ENCODE data around the gene ROBO1.

Gene ROBO1

GRCh38 chr3:79041621-79042020, 726.2 kb downstream of the ROBO1 start:
- DNase-seq: no peak

- DNase-seq: no peak
Measured at GRCh38 chr3:79040701-79041100, 727.1 kb downstream of the ROBO1 start.

GRCh38 chr3:79040091-79040490, 727.7 kb downstream of the ROBO1 start:
- DNase-seq: no peak

- no peak for DNase-seq
Measured at GRCh38 chr3:79039192-79039591, 728.6 kb downstream of the ROBO1 start.

- no peak for DNase-seq
Measured at GRCh38 chr3:79038636-79039035, 729.2 kb downstream of the ROBO1 start.

GRCh38 chr3:79038057-79038456, 729.7 kb downstream of the ROBO1 start:
- no peak for DNase-seq

GRCh38 chr3:79032686-79033318, 735.0 kb downstream of the ROBO1 start:
- DNase-seq: peak; percentile 29 to 64

GRCh38 chr3:79030157-79030556, 737.6 kb downstream of the ROBO1 start:
- DNase-seq: no peak

- no peak for DNase-seq
Measured at GRCh38 chr3:79028916-79029315, 738.9 kb downstream of the ROBO1 start.

- no peak for DNase-seq
Measured at GRCh38 chr3:79027593-79027992, 740.2 kb downstream of the ROBO1 start.

- no peak for DNase-seq
Measured at GRCh38 chr3:79019924-79020173, 747.9 kb downstream of the ROBO1 start.

GRCh38 chr3:79019137-79019923, 748.5 kb downstream of the ROBO1 start:
- DNase-seq: peak; percentile 65 to 82

GRCh38 chr3:79018671-79019136, 749.1 kb downstream of the ROBO1 start:
- DNase-seq: peak in 1 of 2 experiments; percentile 28

- no peak for DNase-seq
Measured at GRCh38 chr3:79018265-79018664, 749.5 kb downstream of the ROBO1 start.

- DNase-seq: no peak
Measured at GRCh38 chr3:79016587-79017376, 751.0 kb downstream of the ROBO1 start.

- no peak for DNase-seq
Measured at GRCh38 chr3:79015854-79016253, 751.9 kb downstream of the ROBO1 start.

GRCh38 chr3:79012946-79013362, 754.8 kb downstream of the ROBO1 start:
- DNase-seq: no peak

GRCh38 chr3:79012530-79012913, 755.3 kb downstream of the ROBO1 start:
- no peak for DNase-seq

- DNase-seq: no peak
Measured at GRCh38 chr3:79011821-79012529, 755.8 kb downstream of the ROBO1 start.

GRCh38 chr3:79009861-79010260, 757.9 kb downstream of the ROBO1 start:
- DNase-seq: no peak

- DNase-seq: no peak
Measured at GRCh38 chr3:79006077-79006476, 761.7 kb downstream of the ROBO1 start.

- no peak for DNase-seq
Measured at GRCh38 chr3:79005084-79005483, 762.7 kb downstream of the ROBO1 start.

- DNase-seq: no peak
Measured at GRCh38 chr3:79003994-79004393, 763.8 kb downstream of the ROBO1 start.

Measured in NCI-H446 (cell line).